Endometrial microvascular endothelial cells (primary cell): Measurements from ENCODE around the gene TLCD3B. TPM values are rescaled to one million over a fixed set of nuclear protein-coding genes. Genes with fewer than 3 reads are reported as not detected.

Experiments
- in situ Hi-C: cut with HindIII; loops from 2 replicates; pipeline ENCODE4 v1.10.0; 2017; ENCODE audit warnings: low sequenced_read_pairs, low pct_unique_long_range_greater_than_20kb; ENCODE audit errors: inconsistent ontology term
- total RNA-seq: library from RNA; depleted of rRNA; stranded (reverse); fragments of >200 nt; gene quantifications from one replicate; pipeline ENCODE4 v1.2.3, GENCODE V29; 2015; ENCODE audit errors: inconsistent ontology term

Gene TLCD3B
- total RNA-seq, 1 donor from 2014 or later: 0.84 TPM

- in situ Hi-C loops: no loop called here
These were observed 48.3 kb downstream of the TLCD3B start for GRCh38 chr16:29982560-29983419.

GRCh38 chr16:29978564-29979270, 52.4 kb downstream of the TLCD3B start:
- in situ Hi-C loops: no loop called here

- in situ Hi-C loops: no loop called here
These were observed 53.0 kb downstream of the TLCD3B start for GRCh38 chr16:29978081-29978480.

GRCh38 chr16:29977063-29977825, 53.8 kb downstream of the TLCD3B start:
- in situ Hi-C loops: no loop called here

GRCh38 chr16:29975811-29976511, 55.1 kb downstream of the TLCD3B start:
- in situ Hi-C loops: no loop called here

- in situ Hi-C loops: no loop called here
These were observed 55.9 kb downstream of the TLCD3B start for GRCh38 chr16:29975134-29975538.

Other genes with a start within 250 kb of the TLCD3B start
- 98.0 TPM for gene KIF22, start 240.5 kb downstream of the TLCD3B start, total RNA-seq
- gene MAZ, start 224.7 kb downstream of the TLCD3B start, total RNA-seq: 179 TPM
- not detected for gene PRRT2, start 219.1 kb downstream of the TLCD3B start, total RNA-seq
- gene PAGR1, start 215.1 kb downstream of the TLCD3B start, total RNA-seq: 36.8 TPM
- 416 TPM for gene MVP, start 210.8 kb downstream of the TLCD3B start, total RNA-seq
- 105 TPM for gene CDIPT, start 168.0 kb downstream of the TLCD3B start, total RNA-seq
- 0.37 TPM for gene SEZ6L2, start 131.7 kb downstream of the TLCD3B start, total RNA-seq
- gene ASPHD1, start 130.8 kb downstream of the TLCD3B start, total RNA-seq: not detected
- 4.2 TPM for gene KCTD13, start 105.0 kb downstream of the TLCD3B start, total RNA-seq
- gene TMEM219, start 69.2 kb downstream of the TLCD3B start, total RNA-seq: 150 TPM
- gene TAOK2, start 57.4 kb downstream of the TLCD3B start, total RNA-seq: 87.5 TPM
- 9.7 TPM for gene HIRIP3, start 35.7 kb downstream of the TLCD3B start, total RNA-seq
- gene INO80E, start 35.0 kb downstream of the TLCD3B start, total RNA-seq: 104 TPM
- not detected for gene DOC2A, start 20.2 kb downstream of the TLCD3B start, total RNA-seq
- not detected for gene C16orf92, start 8.1 kb downstream of the TLCD3B start, total RNA-seq
- 1,335 TPM for gene ALDOA, start 34.5 kb upstream of the TLCD3B start, total RNA-seq
- gene PPP4C, start 44.7 kb upstream of the TLCD3B start, total RNA-seq: 135 TPM
- not detected for gene TBX6, start 60.7 kb upstream of the TLCD3B start, total RNA-seq
- 10.9 TPM for gene YPEL3, start 64.9 kb upstream of the TLCD3B start, total RNA-seq
- 1.3 TPM for gene GDPD3, start 82.3 kb upstream of the TLCD3B start, total RNA-seq
- 78.1 TPM for gene MAPK3, start 91.9 kb upstream of the TLCD3B start, total RNA-seq
- 2.5 TPM for gene CORO1A, start 152.3 kb upstream of the TLCD3B start, total RNA-seq
- 1,039 TPM for gene BOLA2B, start 162.4 kb upstream of the TLCD3B start, total RNA-seq
- 57.4 TPM for gene SLX1A, start 162.6 kb upstream of the TLCD3B start, total RNA-seq
- gene SULT1A3, start 168.0 kb upstream of the TLCD3B start, total RNA-seq: 25.2 TPM
- not detected for gene NPIPB13, start 217.2 kb upstream of the TLCD3B start, total RNA-seq